ENCODE results near the gene SENP8.

SENP8 gene

GRCh38 chr15:72113347-72114031 is 4.7 kb upstream of the SENP8 start:
- no peak for DNase-seq

- peak; percentile 69 for DNase-seq
Measured at GRCh38 chr15:72116731-72117485, 1.3 kb upstream of the SENP8 start.

- DNase-seq: peak; percentile 92
Measured at GRCh38 chr15:72117486-72118016, 652 bp upstream of the SENP8 start.

GRCh38 chr15:72124218-72124617 is 6.0 kb downstream of the SENP8 start:
- no peak for DNase-seq

GRCh38 chr15:72127724-72128322 is 9.6 kb downstream of the SENP8 start:
- DNase-seq: no peak

GRCh38 chr15:72128359-72128758 is 10.2 kb downstream of the SENP8 start:
- DNase-seq: no peak

GRCh38 chr15:72130272-72130671 is 12.1 kb downstream of the SENP8 start:
- DNase-seq: no peak

GRCh38 chr15:72131922-72132321 is 13.7 kb downstream of the SENP8 start:
- no peak for DNase-seq

- no peak for DNase-seq
Measured at GRCh38 chr15:72133211-72133610, 15.0 kb downstream of the SENP8 start.

- no peak for DNase-seq
Measured at GRCh38 chr15:72135719-72136118, 17.5 kb downstream of the SENP8 start.

- DNase-seq: no peak
Measured at GRCh38 chr15:72136170-72137051, 18.2 kb downstream of the SENP8 start.

- DNase-seq: no peak
Measured at GRCh38 chr15:72139667-72140066, 21.5 kb downstream of the SENP8 start.

GRCh38 chr15:72140088-72140487 is 21.9 kb downstream of the SENP8 start:
- DNase-seq: no peak

- no peak for DNase-seq
Measured at GRCh38 chr15:72141171-72142084, 23.2 kb downstream of the SENP8 start.

GRCh38 chr15:72146221-72146620 is 28.0 kb downstream of the SENP8 start:
- no peak for DNase-seq

- DNase-seq: no peak
Measured at GRCh38 chr15:72146934-72147333, 28.7 kb downstream of the SENP8 start.

GRCh38 chr15:72147418-72147817 is 29.2 kb downstream of the SENP8 start:
- DNase-seq: no peak

GRCh38 chr15:72153269-72154000 is 35.2 kb downstream of the SENP8 start:
- no peak for DNase-seq

- no peak for DNase-seq
Measured at GRCh38 chr15:72154316-72154715, 36.1 kb downstream of the SENP8 start.

GRCh38 chr15:72155003-72155621 is 36.9 kb downstream of the SENP8 start:
- no peak for DNase-seq

Data from islet precursor cell (in vitro differentiated cells).